Measurements from ENCODE around the gene MX2.

MX2 gene

DNA sequence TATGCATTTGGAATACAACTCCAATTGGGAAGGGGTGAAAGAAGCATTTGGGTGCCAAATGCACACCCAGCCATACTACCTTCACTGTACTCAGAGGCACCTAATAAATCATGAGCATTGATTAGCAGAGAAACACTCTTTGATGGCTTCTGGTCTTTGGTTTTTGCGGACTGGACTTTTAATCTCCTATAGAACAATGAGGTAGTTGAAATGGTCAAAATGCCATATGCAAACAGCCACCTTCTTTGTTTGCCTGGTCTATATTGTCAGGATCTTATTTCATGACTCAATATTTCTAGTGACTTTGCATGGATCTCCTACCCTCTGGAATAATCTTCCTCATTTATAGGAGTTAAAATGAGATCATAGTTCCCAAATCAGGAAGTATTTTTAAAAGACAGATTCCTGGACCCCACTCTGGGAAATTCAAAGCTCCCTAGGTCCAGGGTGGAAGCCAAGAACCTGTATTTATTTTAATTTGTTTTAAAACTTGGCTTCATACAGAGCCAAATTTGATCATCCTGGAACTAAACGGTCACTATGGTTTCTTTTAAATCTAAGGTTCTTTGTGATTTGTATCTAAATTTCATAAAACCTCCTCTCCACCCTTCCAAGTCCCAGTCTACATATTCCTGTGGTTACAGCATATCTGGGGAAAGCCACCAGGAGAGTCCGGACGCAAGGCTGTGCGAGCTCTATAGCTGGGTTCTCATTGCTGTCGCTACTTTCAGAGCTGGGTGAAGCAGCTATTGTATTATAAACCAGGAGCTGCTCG lies 36.5 kb upstream of the MX2 start:
- in situ Hi-C loops (cut with MboI; ENCODE audit: low sequenced_read_pairs), result no loop called here
- Histone ChIP-seq H3K9me3 (peaks cover 5% of the 10 kb centered on the region; the same call in 1 of the 2 replicates), H3K4me3 (no peak overlapping the region), H3K4me1 (no peaks in the 10 kb centered on the region), H3K27me3 (ENCODE audit: low read depth) (no peaks in the 10 kb centered on the region), H3K36me3 (replicated peaks) (no peaks in the 10 kb centered on the region)
- no peak for DNase-seq (ENCODE audit: low spot score in 2 of 2)

GRCh38 chr21:41326414-41327080 lies 35.3 kb upstream of the MX2 start:
- DNase-seq (ENCODE audit: low spot score in 2 of 2), result no peak
- Histone ChIP-seq H3K27me3 (ENCODE audit: low read depth) (no peaks in the 10 kb centered on the region), H3K36me3 (replicated peaks) (no peaks in the 10 kb centered on the region), H3K9me3 (peaks cover 4% of the 10 kb centered on the region; the same call in 1 of the 2 replicates), H3K4me1 (no peaks in the 10 kb centered on the region), H3K4me3 (no peak overlapping the region)
- in situ Hi-C loops (cut with MboI; ENCODE audit: low sequenced_read_pairs), result no loop called here

DNA sequence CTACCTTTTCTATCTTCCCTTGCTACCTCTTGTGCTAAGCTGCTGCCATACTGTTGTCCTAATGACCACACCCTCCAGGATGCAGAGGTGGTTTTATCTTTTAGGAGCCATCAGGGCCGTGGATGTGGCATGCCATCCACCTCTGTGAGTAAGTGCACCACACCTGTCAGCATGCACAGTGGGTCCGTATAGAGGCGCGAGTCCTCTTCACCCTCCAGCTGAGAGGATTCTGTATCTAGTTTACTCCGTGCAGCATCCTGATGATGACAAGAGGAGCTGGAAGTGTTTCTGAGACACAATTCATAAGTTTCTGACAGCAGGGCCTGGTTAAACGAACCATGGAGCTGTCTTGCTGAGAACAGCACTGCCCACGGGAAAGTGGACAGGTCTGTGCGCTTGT lies 34.1 kb upstream of the MX2 start:
- Histone ChIP-seq H3K27me3 (ENCODE audit: low read depth) (no peaks in the 10 kb centered on the region), H3K4me3 (no peak overlapping the region), H3K36me3 (replicated peaks) (no peaks in the 10 kb centered on the region), H3K4me1 (no peaks in the 10 kb centered on the region), H3K9me3 (peaks cover 8% of the 10 kb centered on the region; the same call in 1 of the 2 replicates)
- no peak for DNase-seq (ENCODE audit: low spot score in 2 of 2)
- in situ Hi-C loops (cut with MboI; ENCODE audit: low sequenced_read_pairs), result no loop called here

DNA sequence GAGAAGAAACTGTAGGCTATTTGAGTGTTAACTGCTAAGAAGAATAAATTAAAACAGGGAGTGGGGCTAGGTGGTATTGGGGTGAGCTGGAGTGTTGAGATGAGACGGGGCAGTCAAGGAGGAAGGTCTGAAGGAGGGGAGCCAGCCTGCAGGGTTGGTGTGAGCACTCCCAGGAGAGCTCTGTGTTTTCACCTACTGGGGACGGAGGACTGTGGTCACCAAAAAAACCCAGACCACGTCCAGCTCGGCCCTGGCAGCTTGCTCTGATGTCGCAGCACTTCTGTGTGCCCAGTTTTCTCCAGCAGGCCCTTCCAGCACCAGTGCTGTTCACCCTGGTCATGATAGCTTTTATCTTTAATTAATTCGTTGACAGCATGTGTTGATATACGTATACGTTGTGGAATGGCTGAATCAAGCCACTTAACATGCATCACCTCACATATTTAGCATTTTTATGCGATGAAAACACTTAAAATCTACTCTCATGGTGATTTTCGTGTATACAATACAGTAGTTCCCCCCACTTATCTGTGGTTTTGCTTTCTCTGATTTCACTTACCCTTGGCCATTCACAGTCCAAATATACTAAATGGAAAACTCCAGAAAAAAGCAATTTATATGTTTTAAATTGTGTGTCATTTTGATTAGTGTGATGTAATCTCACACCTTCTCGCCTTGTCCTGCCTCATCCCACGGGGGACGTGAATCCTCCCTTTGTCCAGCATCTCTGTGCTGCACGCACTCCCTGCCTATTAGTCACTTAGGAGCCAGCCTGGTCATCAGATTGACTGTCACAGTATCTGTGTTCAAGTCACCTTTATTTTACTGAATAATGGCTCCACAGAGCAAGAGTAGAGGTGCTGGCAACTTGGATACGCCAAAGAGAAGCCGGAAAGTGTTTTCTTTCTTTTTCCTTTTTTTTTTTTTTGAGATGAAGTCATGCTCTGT lies 32.9 kb upstream of the MX2 start:
- Histone ChIP-seq H3K9me3 (peaks cover 5% of the 10 kb centered on the region; the same call in 1 of the 2 replicates), H3K4me1 (no peaks in the 10 kb centered on the region), H3K27me3 (ENCODE audit: low read depth) (no peaks in the 10 kb centered on the region), H3K4me3 (no peak overlapping the region), H3K36me3 (replicated peaks) (no peaks in the 10 kb centered on the region)
- DNase-seq (ENCODE audit: low spot score in 2 of 2), result no peak
- in situ Hi-C loops (cut with MboI; ENCODE audit: low sequenced_read_pairs), result no loop called here

DNA sequence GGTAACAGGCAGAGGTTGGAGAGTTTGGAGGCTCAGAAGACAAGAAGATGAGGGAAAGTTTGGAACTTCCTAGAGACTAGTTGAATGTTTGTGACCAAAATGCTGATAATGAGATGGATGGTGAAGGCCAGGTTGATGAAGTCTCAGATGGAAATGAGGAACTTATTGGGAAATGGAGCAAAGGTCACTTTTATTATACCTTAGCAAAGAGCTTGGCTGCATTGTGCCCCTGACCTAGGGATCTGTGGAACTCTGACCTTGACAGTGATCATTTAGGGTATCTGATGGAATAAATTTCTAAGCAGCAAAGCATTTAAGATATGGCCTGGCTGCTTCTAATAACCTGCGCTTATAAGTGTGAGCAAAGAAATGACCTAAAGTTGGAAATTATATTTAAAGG lies 28.1 kb upstream of the MX2 start:
- Histone ChIP-seq H3K4me1 (no peaks in the 10 kb centered on the region), H3K9me3 (peaks cover 5% of the 10 kb centered on the region; the same call in 1 of the 2 replicates), H3K4me3 (no peak overlapping the region), H3K36me3 (replicated peaks) (no peaks in the 10 kb centered on the region), H3K27me3 (ENCODE audit: low read depth) (no peaks in the 10 kb centered on the region)
- no peak for DNase-seq (ENCODE audit: low spot score in 2 of 2)
- in situ Hi-C loops (cut with MboI; ENCODE audit: low sequenced_read_pairs), result no loop called here

DNA sequence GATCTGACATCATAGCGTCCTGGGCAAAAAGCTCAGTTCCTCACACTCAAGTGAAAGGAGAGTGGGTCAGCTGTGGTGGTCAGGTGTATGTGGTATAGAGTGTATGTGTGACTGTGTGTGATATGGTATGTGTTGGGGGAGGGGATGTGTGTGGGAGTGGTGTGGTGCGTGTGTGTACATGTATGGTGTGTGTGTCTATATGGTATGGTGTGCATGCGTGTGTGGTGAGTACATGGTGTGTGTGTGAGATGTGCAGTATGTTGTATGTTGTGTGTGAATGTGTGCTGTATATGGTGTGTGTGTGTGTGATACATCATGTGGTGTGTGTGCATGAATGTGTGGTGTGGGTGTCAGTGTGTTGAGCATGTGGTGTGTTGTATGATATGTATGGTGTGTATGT lies 24.3 kb upstream of the MX2 start:
- no peaks in the 10 kb centered on the region for H3K4me1 ChIP-seq
- H3K27me3 ChIP-seq (ENCODE audit: low read depth), result no peaks in the 10 kb centered on the region
- no peaks in the 10 kb centered on the region for H3K36me3 ChIP-seq (replicated peaks)
- DNase-seq (ENCODE audit: low spot score in 2 of 2), result no peak
- in situ Hi-C loops (cut with MboI; ENCODE audit: low sequenced_read_pairs), result no loop called here
- no peak overlapping the region for H3K4me3 ChIP-seq
- H3K9me3 ChIP-seq, result peaks cover 3% of the 10 kb centered on the region; the same call in 1 of the 2 replicates

DNA sequence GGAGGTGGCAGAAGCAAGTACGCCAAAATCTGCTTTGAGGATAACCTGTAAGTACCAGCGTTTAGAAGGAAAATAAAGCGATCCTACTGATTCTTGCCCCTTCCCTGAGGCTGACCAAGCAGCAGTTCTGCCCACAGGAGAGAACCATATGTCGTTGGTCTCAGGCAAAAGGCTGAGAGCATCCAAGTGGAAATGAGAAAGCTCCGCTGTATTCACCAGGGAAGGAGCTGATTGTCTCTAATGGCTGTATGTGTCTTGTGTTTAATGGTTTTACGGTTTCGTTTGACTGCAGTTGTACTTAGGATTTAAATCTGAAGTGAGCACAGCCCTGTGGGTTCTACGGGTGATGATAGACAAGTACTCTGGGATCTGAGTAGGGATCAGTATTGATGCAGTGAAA lies 23.4 kb upstream of the MX2 start:
- Histone ChIP-seq H3K9me3 (no peaks in the 10 kb centered on the region; the same call in 1 of the 2 replicates), H3K4me1 (no peaks in the 10 kb centered on the region), H3K4me3 (no peak overlapping the region), H3K36me3 (replicated peaks) (no peaks in the 10 kb centered on the region), H3K27me3 (ENCODE audit: low read depth) (no peaks in the 10 kb centered on the region)
- no peak for DNase-seq (ENCODE audit: low spot score in 2 of 2)
- in situ Hi-C loops (cut with MboI; ENCODE audit: low sequenced_read_pairs), result no loop called here

GRCh38 chr21:41342035-41342434 lies 19.8 kb upstream of the MX2 start:
- H3K27me3 ChIP-seq (ENCODE audit: low read depth), result no peaks in the 10 kb centered on the region
- no peaks in the 10 kb centered on the region; the same call in 1 of the 2 replicates for H3K9me3 ChIP-seq
- DNase-seq (ENCODE audit: low spot score in 2 of 2), result no peak
- in situ Hi-C loops (cut with MboI; ENCODE audit: low sequenced_read_pairs), result no loop called here
- H3K36me3 ChIP-seq (replicated peaks), result no peaks in the 10 kb centered on the region
- H3K4me3 ChIP-seq, result no peak overlapping the region
- H3K4me1 ChIP-seq, result no peaks in the 10 kb centered on the region

- Histone ChIP-seq H3K27me3 (ENCODE audit: low read depth) (no peaks in the 10 kb centered on the region), H3K36me3 (replicated peaks) (no peaks in the 10 kb centered on the region), H3K4me1 (no peaks in the 10 kb centered on the region), H3K9me3 (no peaks in the 10 kb centered on the region), H3K4me3 (no peak overlapping the region)
- DNase-seq (ENCODE audit: low spot score in 2 of 2), result no peak
- in situ Hi-C loops (cut with MboI; ENCODE audit: low sequenced_read_pairs), result no loop called here
Measured at GRCh38 chr21:41344146-41344545, 17.7 kb upstream of the MX2 start.

DNA sequence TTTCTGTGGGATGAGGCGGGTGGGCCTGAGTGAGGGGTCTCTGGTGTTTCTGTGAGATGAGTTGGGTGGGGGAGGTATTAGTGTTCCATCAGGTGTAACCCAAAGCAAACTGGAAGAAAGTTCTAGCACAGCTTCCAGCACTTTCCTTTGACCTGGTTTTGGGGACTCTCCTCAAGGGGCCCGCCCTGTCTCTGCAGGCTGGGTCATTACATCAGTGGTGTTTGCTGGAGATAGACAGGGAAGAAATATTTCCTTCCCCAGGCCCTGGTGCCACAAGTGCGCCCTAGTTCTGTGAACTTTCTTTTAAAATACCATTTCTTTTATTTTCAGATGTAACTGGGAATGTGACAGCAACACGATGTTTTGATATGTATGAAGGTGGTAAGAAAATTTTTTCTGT lies 16.5 kb upstream of the MX2 start:
- in situ Hi-C loops (cut with MboI; ENCODE audit: low sequenced_read_pairs), result no loop called here
- Histone ChIP-seq H3K9me3 (no peaks in the 10 kb centered on the region), H3K27me3 (ENCODE audit: low read depth) (no peaks in the 10 kb centered on the region), H3K4me1 (no peaks in the 10 kb centered on the region), H3K4me3 (no peak overlapping the region), H3K36me3 (replicated peaks) (no peaks in the 10 kb centered on the region)
- no peak for DNase-seq (ENCODE audit: low spot score in 2 of 2)

GRCh38 chr21:41345934-41346685 lies 15.7 kb upstream of the MX2 start:
- in situ Hi-C loops (cut with MboI; ENCODE audit: low sequenced_read_pairs), result no loop called here
- H3K9me3 ChIP-seq, result no peaks in the 10 kb centered on the region
- no peaks in the 10 kb centered on the region for H3K36me3 ChIP-seq (replicated peaks)
- no peak for DNase-seq (ENCODE audit: low spot score in 2 of 2)
- no peaks in the 10 kb centered on the region for H3K4me1 ChIP-seq
- no peaks in the 10 kb centered on the region for H3K27me3 ChIP-seq (ENCODE audit: low read depth)
- H3K4me3 ChIP-seq, result no peak overlapping the region

DNA sequence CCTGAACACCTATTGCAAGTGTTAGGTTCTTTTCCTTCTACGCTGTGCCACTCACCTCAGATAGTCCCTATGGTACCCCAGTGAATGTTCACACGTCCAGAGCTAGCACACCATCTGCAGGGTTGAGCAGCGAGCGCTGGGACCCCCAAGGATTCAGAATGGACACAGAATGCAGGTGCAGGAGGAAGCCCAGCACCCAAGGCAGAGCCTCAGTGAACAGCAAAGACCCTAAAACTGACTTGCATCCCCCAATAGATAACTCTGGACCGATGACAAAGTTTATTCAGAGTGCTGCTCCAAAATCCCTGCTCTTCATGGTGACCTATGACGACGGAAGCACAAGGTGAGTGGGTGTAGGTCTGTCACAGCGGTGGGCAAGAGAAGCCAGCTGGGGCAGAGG lies 15.1 kb upstream of the MX2 start:
- in situ Hi-C loops (cut with MboI; ENCODE audit: low sequenced_read_pairs), result no loop called here
- Histone ChIP-seq H3K4me1 (no peaks in the 10 kb centered on the region), H3K4me3 (no peak overlapping the region), H3K9me3 (no peaks in the 10 kb centered on the region), H3K27me3 (ENCODE audit: low read depth) (no peaks in the 10 kb centered on the region), H3K36me3 (replicated peaks) (no peaks in the 10 kb centered on the region)
- no peak for DNase-seq (ENCODE audit: low spot score in 2 of 2)

GRCh38 chr21:41348434-41348833 lies 13.4 kb upstream of the MX2 start:
- in situ Hi-C loops (cut with MboI; ENCODE audit: low sequenced_read_pairs), result no loop called here
- Histone ChIP-seq H3K4me3 (no peak overlapping the region), H3K4me1 (no peaks in the 10 kb centered on the region)

More at GRCh38 chr21:41348434-41348833, 13.4 kb upstream of the MX2 start:
- Histone ChIP-seq H3K9me3 (no peaks in the 10 kb centered on the region), H3K27me3 (ENCODE audit: low read depth) (no peaks in the 10 kb centered on the region), H3K36me3 (replicated peaks) (no peaks in the 10 kb centered on the region)
- no peak for DNase-seq (ENCODE audit: low spot score in 2 of 2)

Measured in HAP-1 (cell line).